ENCODE data around the gene BCCIP.

The BCCIP gene

DNA sequence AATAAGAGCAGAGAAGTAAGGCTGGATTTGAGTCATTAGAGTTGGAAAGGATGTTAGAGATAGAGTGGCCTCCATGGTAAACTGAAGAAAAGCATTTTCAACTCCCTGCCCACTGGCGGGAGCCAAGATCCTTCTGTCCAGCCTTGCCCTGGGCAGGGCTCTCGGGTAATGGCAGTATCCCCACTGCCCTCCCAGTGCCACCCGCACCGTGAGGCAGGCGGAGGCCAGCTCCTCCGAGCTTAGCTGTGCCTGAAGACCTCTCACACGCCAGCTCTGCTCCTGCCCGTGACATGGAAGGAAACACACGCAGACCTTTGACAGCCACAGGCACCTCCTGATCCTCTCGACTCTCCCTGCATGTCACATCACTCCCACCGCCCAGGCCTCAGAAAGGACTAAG lies 22.3 kb downstream of the BCCIP start:
- DNase-seq, result no peak

DNA sequence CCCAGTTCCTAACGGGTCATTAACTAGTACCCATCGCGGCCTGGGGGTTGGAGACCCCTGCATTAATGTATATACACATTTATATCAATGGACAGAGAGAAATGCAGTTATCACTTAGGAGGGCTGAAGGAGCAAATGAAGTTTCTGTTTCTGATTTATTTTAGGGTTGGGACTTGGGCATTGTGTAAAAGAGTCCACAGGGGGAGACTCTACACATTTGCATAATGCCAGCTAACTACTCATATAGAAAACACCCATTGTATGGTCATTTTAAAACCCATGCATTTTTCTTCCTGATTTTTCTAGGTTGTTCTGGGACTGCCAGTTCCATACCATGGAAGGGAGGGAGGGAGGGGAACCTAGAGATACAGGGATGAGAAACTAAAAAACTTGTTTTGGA lies 23.5 kb downstream of the BCCIP start:
- DNase-seq, result no peak

DNA sequence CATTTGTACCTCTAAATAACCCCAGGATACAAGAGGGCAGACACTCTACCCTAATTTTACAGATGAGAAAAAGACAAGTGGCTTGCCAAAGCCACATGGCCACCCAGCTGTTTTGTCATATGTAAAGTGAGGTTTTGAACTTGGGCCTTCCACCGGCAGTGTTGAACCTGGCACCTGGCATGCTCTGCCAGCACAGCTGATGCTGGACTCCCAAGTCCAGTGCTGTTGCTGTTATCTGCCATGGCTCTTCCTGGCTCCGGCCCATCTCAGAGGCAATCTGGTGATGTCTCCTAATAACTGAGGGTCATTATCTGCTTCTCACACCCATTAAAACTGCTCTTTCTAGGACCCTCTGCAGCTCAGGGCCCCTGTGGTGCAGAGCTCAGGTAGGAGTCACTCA lies 25.0 kb downstream of the BCCIP start:
- no peak for DNase-seq

DNA sequence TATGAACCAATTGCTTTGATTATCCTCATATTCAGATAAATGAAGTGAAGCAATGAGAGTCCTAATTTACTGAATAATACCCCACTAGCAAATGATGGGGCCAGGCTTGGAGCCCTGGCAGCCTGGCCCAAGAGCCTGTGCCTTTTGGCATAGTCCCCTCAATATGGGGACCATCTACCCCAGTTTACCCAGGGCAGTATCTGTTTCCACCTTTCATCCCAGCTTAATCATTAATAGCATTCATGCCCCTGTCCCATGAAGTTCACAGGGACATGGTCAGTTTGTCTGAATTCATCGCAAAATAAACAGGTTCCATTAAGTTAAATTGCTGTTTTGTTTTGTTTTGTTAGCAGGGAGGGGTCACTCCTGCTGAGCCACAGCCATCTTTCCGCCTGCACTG lies 25.5 kb downstream of the BCCIP start:
- DNase-seq, result no peak

DNA sequence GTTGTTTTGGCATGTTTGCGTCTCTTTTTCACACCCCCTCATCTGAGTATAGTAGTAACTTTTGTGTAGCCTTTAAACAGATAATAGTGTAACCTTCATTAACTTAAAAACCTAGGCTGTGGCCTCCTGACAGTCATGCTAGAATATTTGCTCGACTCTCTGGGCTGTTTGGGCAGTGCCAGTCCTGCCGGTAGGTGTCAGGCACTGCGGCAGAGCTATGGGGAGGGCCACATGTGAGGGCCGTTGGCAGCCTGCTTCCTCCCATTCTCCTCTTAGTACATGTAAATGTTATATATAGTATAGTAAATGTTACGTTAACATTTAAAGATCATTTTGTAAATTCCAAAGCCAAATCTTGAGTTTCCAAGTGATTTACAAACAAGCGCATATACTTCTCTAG lies 26.1 kb downstream of the BCCIP start:
- no peak for DNase-seq

DNA sequence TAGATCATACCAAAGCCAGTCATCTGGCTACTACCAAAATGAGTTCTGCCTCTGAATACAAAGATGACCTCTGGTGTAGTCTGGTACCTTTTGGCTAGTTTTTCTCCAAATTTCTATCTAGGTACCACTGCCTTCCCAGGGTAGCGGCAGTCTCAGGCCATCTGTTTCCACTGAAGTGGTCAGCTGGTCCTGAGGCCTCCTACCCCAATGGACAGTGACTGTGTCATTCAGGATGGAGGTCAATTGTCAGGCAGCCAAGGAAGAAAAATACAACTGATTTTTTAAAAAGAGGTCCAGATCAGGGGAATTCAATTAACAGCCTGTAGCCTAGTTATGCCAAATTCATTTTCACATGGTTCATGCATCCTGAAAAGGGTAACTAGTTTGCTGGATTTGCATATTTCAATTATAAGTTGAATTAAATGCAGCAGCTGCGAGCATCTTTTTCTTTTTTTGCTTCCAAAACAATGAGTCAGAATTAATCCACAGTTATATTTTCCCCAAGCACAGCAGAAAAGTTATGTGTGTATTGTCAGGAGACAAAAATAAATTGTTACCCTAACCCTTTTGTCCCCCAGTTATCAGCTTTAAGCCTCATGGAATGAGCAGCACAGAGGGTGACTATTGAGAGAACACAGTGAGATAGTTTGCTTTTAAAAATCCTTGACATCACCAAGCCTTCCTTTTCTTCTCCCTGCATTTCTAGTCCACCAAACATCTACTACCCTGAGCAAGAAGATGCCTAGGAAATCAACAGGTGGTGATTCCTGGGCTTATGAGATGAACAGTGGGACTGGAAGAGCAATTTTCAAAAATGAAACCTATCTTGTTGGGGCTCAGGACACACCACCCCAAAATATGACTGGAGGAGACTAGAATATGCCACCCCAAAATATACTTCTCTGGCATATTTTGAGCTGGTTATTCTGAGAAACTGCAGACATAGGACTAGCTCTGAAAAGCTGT lies 27.7 kb downstream of the BCCIP start:
- DNase-seq, result no peak

DNA sequence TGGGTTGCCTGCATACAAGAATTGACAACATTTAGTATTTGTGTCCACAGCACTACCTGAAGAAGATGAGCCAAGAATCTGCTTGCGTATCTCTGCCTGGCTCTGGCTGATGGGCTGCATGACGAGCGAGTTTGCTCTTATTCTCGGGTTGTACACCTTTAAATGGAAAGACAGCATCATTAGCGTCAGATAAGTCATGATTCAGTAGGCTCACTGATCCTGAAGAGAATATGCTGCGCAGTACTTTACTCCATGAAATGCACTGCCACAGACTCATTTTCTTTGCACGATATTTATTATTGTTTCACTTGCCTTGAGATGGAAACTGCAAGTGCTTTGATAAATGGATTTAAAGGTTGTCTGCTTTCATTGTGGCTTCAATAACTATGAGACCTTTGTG lies 29.1 kb downstream of the BCCIP start:
- DNase-seq, result no peak

DNA sequence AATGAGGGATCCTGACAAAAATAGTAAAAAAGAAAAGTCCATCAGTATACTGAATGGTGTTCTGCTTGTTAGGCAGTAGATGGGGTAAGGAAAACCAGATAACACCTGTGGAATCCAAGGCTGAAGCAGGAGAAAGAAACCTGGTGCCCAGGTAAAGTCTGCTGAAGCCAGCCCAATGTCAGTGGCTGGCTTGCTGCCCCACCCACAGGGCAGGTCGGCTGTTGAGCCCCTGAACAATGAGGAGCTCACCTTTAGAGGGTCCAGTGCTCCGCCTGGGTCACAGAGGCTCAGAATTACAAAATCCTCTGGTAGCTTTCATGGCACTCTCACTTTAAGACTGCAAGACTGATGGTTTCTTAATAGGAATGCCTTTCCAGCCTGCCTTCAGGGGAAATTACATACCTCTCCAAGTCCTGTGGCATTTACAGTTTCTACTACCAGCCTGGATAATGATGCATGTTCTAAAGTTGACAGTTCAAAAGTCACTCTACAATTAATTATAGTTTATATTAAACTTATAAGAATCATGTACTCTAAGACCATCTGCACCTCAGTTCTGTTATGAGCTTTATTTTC lies 33.9 kb downstream of the BCCIP start:
- DNase-seq, result no peak

DNA sequence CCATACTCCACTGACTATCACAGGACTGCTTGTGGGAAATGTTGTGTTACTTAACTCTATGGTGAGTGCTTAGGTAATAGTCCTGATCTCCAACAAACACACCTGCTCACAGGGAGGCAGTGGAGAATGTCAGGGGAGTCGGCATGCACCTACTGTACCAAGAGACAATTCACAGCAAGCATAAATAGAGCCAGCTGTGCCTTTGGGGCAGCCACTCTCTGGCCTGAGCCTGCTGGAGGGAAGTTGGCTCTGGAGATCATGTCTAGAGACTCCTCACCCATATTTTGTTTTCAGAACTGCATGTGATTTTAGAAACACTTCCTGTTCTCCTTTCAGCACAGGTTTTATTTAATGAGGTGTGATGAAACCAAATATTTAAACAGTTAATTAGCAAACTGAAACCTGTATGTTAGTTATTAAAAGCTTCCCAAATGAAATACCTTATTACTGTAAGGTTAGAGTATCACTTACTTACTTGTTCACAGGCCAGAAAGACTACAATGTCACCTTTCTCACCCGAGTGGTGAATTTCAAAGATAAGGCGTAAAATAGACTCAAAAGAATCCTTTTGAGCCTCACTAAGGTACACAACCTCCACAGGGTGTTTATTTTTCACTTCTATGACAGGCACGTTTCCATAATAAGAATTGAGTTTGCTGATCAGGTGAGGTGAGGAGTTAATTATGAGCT lies 35.9 kb downstream of the BCCIP start:
- no peak for DNase-seq

DNA sequence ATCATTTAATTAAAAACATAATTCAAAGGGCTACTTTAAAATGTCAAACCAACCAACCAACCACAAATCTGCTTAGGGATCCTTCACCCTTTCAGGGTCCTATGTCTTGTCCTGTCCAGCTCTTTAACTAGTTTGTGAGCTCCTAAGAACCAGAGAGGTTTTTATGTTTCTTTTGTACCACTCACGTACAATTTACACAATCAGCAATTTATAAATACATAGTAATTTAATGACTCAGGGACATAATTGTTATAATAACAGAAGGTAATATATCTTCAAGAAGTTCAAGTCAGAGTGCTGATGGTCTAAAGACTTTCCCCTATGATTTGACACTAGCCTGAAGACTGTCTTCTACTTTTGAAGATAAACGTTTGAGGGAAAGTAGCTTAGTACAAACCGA lies 41.8 kb downstream of the BCCIP start:
- DNase-seq, result no peak

DNA sequence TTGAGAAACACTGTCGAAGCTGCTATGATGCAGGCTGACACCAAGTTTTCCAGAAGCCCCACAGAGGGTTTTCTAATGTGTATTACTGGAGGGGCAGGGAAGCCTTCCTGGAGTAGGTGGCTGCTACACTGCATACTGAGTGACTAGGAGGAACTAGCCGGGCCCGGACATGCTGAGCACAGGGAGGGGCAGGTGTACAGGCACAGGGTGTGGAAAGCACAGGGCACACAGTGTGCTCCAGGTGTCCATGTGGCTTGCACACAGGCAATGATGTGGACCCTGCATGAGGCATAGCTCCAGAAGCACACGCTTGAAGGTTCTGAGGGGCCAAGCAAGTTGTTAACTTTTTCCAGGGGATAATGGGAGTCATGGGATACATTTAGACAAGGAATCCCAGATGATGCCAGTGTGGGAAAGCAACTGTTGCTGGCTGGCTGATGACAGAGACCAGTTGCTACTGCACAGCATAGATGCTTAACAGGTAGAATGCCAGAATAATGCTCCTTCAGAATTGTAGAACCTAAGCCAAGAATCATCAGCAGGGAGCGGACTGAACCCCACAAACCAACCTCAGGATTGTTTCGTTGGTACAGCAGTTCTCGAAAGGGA lies 43.2 kb downstream of the BCCIP start:
- no peak for DNase-seq

DNA sequence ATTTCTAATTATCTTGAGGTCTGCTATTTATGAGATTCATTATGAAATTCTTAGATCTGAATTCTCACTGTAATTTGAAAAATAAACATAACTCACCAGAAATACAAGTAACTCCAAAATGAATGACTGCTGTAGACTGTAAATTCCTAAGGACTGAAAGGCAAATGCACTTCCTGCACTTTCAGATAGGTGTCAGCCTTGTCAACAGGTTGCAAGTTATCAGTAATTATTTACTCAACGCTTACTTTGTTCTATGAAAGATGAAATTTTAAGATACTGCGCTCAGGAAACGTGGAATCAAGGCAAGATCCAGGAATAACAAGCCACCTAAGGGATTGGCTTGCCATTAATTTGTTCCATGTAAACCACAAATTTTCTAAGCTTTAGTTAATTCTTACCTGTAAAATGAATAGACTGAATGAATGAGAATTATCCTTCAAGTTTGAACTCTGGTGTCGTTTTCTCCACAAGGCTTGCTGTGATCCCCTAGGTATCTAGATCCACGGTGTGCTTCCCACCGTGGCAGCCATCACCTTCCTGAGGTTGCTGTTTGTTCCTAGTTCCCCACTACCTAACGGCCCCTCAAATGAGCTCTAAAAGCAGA lies 45.1 kb downstream of the BCCIP start:
- DNase-seq, result no peak

DNA sequence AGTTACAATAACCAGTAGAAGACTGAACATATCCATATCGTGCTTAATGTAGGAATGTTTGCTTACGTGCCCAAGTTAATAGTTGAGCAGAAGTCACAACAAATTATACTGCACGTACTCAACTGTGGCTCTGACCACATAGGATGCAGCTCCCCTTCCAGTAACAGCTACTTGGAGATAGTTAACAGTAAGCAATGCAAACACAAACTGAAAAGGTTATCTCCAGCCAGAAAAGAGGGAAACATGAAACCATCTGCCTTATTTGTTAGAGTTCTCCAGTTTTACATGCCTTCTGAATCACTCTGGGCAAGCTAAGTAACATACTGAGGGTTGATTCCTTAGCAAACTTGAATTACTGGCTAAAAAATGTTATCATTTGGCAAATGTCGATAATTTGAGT lies 48.0 kb downstream of the BCCIP start:
- no peak for DNase-seq

DNA sequence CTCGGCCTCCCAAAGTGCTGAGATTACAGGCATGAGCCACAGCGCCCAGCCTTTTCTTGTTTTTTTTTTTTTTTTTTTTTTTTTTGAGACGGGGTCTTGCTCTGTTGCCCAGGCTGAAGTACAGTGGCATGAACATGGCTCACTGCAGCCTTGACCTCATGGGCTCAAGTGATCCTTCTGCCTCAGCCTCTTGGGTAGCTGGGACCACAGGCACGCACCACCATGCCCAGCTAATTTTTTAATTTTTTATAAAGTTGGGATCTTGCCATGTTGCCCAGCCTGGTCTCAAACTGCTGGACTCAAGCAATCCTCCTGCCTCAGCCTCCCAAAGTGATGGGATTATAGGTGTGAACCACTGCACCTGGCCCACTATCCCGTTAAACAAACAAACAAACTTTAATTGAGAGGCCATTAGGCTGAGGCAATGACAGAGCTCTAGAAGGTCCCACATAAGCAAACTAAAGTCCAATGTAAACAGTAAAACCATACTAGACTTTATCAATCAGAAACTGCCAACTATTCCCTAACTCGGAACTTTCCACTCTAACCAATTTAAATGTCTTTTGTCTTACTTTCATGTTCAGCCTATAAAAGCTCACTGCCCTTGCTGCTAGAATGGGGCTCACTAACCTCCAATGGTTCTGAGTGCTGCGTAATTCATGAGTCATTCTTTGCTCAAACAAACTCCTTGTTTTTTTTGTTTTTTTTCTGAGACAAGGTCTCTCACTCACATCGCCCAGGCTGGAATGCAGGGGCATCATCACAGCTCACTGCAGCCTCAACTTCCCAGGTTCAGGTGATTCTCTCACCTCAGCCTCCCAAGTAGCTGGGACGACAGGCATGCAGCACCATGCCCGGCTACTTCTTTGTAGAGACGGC lies 55.9 kb downstream of the BCCIP start:
- no peak for DNase-seq

DNA sequence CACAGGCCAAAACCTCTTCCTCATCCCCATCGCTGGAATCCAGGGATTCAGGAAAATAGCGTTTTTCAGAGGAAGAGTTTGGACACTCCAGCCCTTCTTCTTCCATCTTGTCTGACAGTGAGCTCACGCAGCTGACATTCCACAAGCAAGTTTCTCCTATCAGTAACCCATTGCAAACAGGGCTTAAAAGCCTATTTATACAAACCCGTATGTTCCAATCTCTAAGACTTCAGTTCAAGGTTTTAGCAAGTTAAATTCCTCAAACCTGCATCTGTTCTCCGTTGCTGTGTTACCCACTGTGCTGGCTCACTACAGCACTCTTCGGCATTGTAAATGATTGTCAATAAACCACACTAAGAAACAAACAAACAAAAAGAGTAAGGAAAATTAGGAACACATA lies 57.4 kb downstream of the BCCIP start:
- no peak for DNase-seq

DNA sequence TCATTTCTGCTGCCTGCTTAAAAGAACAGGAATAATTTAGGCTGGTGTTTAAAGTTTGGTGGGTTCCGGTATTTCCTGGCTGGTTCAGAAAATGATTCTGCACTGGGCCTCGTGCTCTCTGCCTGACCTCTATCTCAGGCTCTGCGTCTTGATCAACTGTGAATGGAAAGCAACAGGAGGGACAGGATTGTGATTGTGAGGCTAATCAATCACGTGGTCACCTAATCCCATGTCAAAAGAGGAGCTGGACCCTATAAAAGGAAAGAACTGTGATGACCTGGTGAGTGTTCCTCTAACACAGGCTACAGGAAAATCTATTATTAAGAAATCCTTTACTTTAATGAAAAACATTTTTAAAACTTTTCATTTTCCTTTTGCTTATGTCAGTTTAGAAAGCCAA lies 57.8 kb downstream of the BCCIP start, which contains the start of gene DHX32:
Gene DHX32 (minus strand): TSS at position 101 of the 400 bp plus-strand sequence. CDS start 468 bp downstream, outside the sequence.
- no peak for DNase-seq

DNA sequence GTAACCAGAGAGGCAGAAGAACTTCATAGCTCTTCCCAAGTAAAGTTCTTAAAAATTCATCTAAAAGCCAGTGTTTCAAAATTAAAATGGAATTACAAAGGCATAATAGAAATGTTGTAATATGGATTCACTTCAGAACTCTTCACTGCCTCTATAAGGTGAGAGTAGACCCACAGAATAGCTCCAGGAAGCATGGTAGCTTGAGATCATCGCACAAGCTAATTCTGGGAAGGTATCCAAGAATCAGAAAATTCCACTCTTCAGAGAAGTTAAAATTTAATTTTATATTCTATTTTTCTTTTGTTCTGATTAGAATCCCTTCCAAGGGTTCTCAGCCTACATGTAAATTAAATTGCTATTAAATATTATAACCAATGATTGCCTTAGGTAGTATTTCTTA lies 59.2 kb downstream of the BCCIP start:
- DNase-seq, result no peak

DNA sequence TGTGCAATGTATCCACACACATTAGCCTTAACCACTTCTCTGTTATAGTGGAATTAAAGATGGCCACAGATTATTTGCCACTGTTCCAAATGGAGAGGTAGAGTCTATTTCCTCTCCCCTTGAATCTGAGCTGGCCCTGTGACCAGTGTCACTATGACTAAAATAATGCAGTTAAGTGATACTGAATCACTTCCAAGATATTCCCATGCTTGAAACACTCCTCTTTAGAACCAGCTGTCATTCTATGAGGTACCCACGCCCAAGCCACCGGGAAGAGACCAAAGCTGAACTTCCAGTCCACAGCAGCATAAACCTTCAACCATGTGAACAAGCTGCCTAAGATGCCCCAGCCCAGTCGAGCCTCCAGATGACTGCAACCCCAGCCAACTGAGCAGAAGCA lies 59.9 kb downstream of the BCCIP start:
- no peak for DNase-seq
